Thyroid gland (tissue), 4 donors: ENCODE measurements around the gene FAM120AOS. TPM values are rescaled to one million over a fixed set of nuclear protein-coding genes. Genes with fewer than 3 reads are reported as not detected.

Experiments used
- DNase-seq, 2 donors: peaks; one replicate each; pipeline ENCODE4 v3.0.0-alpha.2; 2019
- H3K27ac ChIP-seq, 3 donors: fragments of 200-600 bp; sonication (generic); 1 replicate in 2 of 3; 2 replicates in 1 of 3; pipeline ENCODE4 v1.5.1; 2016 to 2019; ENCODE audit warnings: mild to moderate bottlenecking in 1 of 3, moderate library complexity in 1 of 3
- H3K27me3 ChIP-seq: fragments of 200-600 bp; sonication (generic); one replicate; pipeline ENCODE4 v1.5.1; 2019
- H3K36me3 ChIP-seq, 2 donors: fragments of 200-600 bp; sonication (generic); one replicate each; pipeline ENCODE4 v1.5.1; 2016 to 2019
- H3K4me1 ChIP-seq, 2 donors: fragments of 200-600 bp; sonication (generic); one replicate each; pipeline ENCODE4 v1.5.1; 2017 to 2019
- H3K4me3 ChIP-seq, 3 donors: fragments of 200-600 bp; sonication (generic); replicated peaks in 1 of 3; 1 replicate in 2 of 3; 2 replicates in 1 of 3; pipeline ENCODE4 v1.5.1; 2016; ENCODE audit warnings: mild to moderate bottlenecking in 1 of 3
- H3K9me3 ChIP-seq: fragments of 200-600 bp; sonication (generic); one replicate; pipeline ENCODE4 v1.5.1; 2017
- CTCF ChIP-seq, 6 experiments: fragments of 200-600 bp in 3 of 6; fragments of 450-650 bp in 3 of 6; sonication (generic) in 3 of 6; IDR thresholded peaks; one replicate each; pipeline ENCODE4 v1.5.1; 2016 to 2019; ENCODE audit warnings: antibody characterized with exemption in 6 of 6, mild to moderate bottlenecking in 2 of 6, inconsistent platforms in 1 of 6, moderate library complexity in 1 of 6
- POLR2A ChIP-seq, 2 donors: fragments of 450-650 bp; IDR thresholded peaks; one replicate each; pipeline ENCODE4 v1.6.1; 2017; ENCODE audit warnings: antibody characterized with exemption in 2 of 2, mild to moderate bottlenecking in 2 of 2, moderate library complexity in 1 of 2
- WGBS, 2 donors: methylation state at CpG; one replicate each; pipeline ENCODE4 v1.1.5; 2017; 5-methylcytosine and 5-hydroxymethylcytosine counted together
- intact Hi-C: fragments of 100-400 bp; cut with DNase I; formaldehyde crosslinking; loops from one replicate; pipeline ENCODE4 v1.15.1; 2023
- total RNA-seq, 4 donors: library from RNA; depleted of rRNA; stranded (reverse); fragments of >200 nt; gene quantifications; one replicate each; pipeline ENCODE4 v1.2.3, GENCODE V29; 2016

Gene FAM120AOS
- total RNA-seq, 4 donors from 2014 or later, result 68.5 to 92.7 (median 80.8) TPM

GRCh38 chr9:93461414-93461743, 8.0 kb upstream of the FAM120AOS start:
- no peaks in the 10 kb centered on the region for H3K27me3 ChIP-seq
- intact Hi-C loops, result no loop called here
- no peak for DNase-seq
- TF ChIP-seq CTCF (IDR thresholded peaks at IDR 0.05) (no peak), POLR2A (IDR thresholded peaks at IDR 0.05) (no peak)
- no peak overlapping the region for H3K4me3 ChIP-seq
- peaks cover 46 to 62% of the 10 kb centered on the region in 2 donors for H3K4me1 ChIP-seq
- 96 to 98% methylated on average over 1 of the region's 1 CpG for WGBS, 2 donors
- peak overlapping the region in 2 of 3 donors; percentile 4 to 5 for H3K27ac ChIP-seq
- no peaks in the 10 kb centered on the region for H3K36me3 ChIP-seq
- H3K9me3 ChIP-seq, result no peaks in the 10 kb centered on the region

GRCh38 chr9:93460689-93461413, 7.5 kb upstream of the FAM120AOS start:
- peaks cover 41 to 59% of the 10 kb centered on the region in 2 donors for H3K4me1 ChIP-seq
- TF ChIP-seq POLR2A (IDR thresholded peaks at IDR 0.05), result no peak
- TF ChIP-seq CTCF (IDR thresholded peaks at IDR 0.05), result no peak
- intact Hi-C loops, result no loop called here
- no peak overlapping the region for H3K4me3 ChIP-seq
- no peaks in the 10 kb centered on the region for H3K36me3 ChIP-seq
- 90 to 94% methylated on average over 3 of the region's 3 CpGs for WGBS, 2 donors
- DNase-seq, result no peak
- peak overlapping the region; percentile 4 to 17 (median 12) for H3K27ac ChIP-seq
- no peaks in the 10 kb centered on the region for H3K27me3 ChIP-seq
- H3K9me3 ChIP-seq, result no peaks in the 10 kb centered on the region

GRCh38 chr9:93459432-93459847, 6.1 kb upstream of the FAM120AOS start:
- no peaks in the 10 kb centered on the region for H3K27me3 ChIP-seq
- H3K27ac ChIP-seq, result peak overlapping the region; percentile 15 to 57 (median 51)
- no peaks in the 10 kb centered on the region for H3K9me3 ChIP-seq
- peaks cover 41 to 54% of the 10 kb centered on the region in 2 donors for H3K4me1 ChIP-seq
- DNase-seq, result peak; percentile 40 to 59
- intact Hi-C loops, result loop anchor here (10.0 kb wide), 1 partner anchor 325 kb away; the partner anchor contains the start of gene NINJ1
- H3K36me3 ChIP-seq, result no peaks in the 10 kb centered on the region
- no peak overlapping the region for H3K4me3 ChIP-seq
- TF ChIP-seq POLR2A (IDR thresholded peaks at IDR 0.05), result no peak
- TF ChIP-seq CTCF (IDR thresholded peaks at IDR 0.05), result no peak

- peaks cover 48 to 58% of the 10 kb centered on the region in 2 donors for H3K4me1 ChIP-seq
- intact Hi-C loops, result loop anchor here (10.0 kb wide), 1 partner anchor 324 kb away; the partner anchor contains the start of gene NINJ1
- DNase-seq, result no peak
- no peaks in the 10 kb centered on the region for H3K27me3 ChIP-seq
- peak overlapping the region in 1 of 3 donors; percentile 51 for H3K27ac ChIP-seq
- no peak overlapping the region for H3K4me3 ChIP-seq
- 76 to 78% methylated on average over 4 of the region's 4 CpGs for WGBS, 2 donors
- H3K36me3 ChIP-seq, result no peaks in the 10 kb centered on the region
- TF ChIP-seq POLR2A (IDR thresholded peaks at IDR 0.05), result no peak
- no peak for TF ChIP-seq CTCF (IDR thresholded peaks at IDR 0.05)
- no peaks in the 10 kb centered on the region for H3K9me3 ChIP-seq
Observed at GRCh38 chr9:93458712-93459111, 5.3 kb upstream of the FAM120AOS start.

- peaks cover 45 to 52% of the 10 kb centered on the region in 2 donors for H3K4me1 ChIP-seq
Observed at GRCh38 chr9:93457006-93457405, 3.6 kb upstream of the FAM120AOS start.

More at GRCh38 chr9:93457006-93457405, 3.6 kb upstream of the FAM120AOS start:
- intact Hi-C loops, result loop anchor here (10.0 kb wide), 1 partner anchor 322 kb away; the partner anchor contains the start of gene NINJ1
- DNase-seq, result no peak
- no peak overlapping the region for H3K4me3 ChIP-seq
- H3K27me3 ChIP-seq, result no peaks in the 10 kb centered on the region
- no peak for TF ChIP-seq POLR2A (IDR thresholded peaks at IDR 0.05)
- TF ChIP-seq CTCF (IDR thresholded peaks at IDR 0.05), result no peak
- no peaks in the 10 kb centered on the region for H3K36me3 ChIP-seq
- WGBS, 2 donors, result 91 to 98% methylated on average over 1 of the region's 1 CpG
- no peaks in the 10 kb centered on the region for H3K9me3 ChIP-seq
- H3K27ac ChIP-seq, result no peak overlapping the region
